HG02763 (cell line): ENCODE measurements around the gene HSPBP1.
"Not testable (repeated sequence)": the region's sequence is repeated elsewhere in the genome, so short reads cannot be mapped to it uniquely, and the experiment has no call there.

ENCODE experiments used
- ATAC-seq: cut with Tn5 transposase; IDR thresholded peaks from one replicate; pipeline ENCODE4 v1.9.1; 2021; ENCODE audit warnings: mild to moderate bottlenecking, moderate library complexity; ENCODE audit not compliant: unreplicated experiment

Gene HSPBP1

GRCh38 chr19:55241143-55241934 lies 38.6 kb downstream of the HSPBP1 start:
- ATAC-seq, result no peak

- no peak for ATAC-seq
Observed at GRCh38 chr19:55240713-55241020, 39.2 kb downstream of the HSPBP1 start.

GRCh38 chr19:55239004-55239403 lies 40.9 kb downstream of the HSPBP1 start:
- ATAC-seq, result no peak

- no peak for ATAC-seq
Observed at GRCh38 chr19:55238030-55238429, 41.9 kb downstream of the HSPBP1 start.

GRCh38 chr19:55232986-55233385 lies 46.9 kb downstream of the HSPBP1 start:
- no peak for ATAC-seq

GRCh38 chr19:55232286-55232602 lies 47.7 kb downstream of the HSPBP1 start:
- no peak for ATAC-seq

- no peak for ATAC-seq
Observed at GRCh38 chr19:55231391-55232285, 48.3 kb downstream of the HSPBP1 start.

- ATAC-seq, result no peak
Observed at GRCh38 chr19:55230780-55231179, 49.1 kb downstream of the HSPBP1 start.

- no peak for ATAC-seq
Observed at GRCh38 chr19:55230329-55230728, 49.6 kb downstream of the HSPBP1 start.

- no peak for ATAC-seq
Observed at GRCh38 chr19:55229789-55230182, 50.1 kb downstream of the HSPBP1 start.

GRCh38 chr19:55229145-55229788 lies 50.6 kb downstream of the HSPBP1 start:
- ATAC-seq, result no peak

GRCh38 chr19:55228403-55229031 lies 51.4 kb downstream of the HSPBP1 start, which contains the start of gene TMEM86B:
TSS of gene TMEM86B (minus strand) at chr19:55228763. CDS start at chr19:55228741, 22 bp downstream.
- ATAC-seq, result no peak

GRCh38 chr19:55228015-55228391 lies 51.9 kb downstream of the HSPBP1 start:
- no peak for ATAC-seq

GRCh38 chr19:55227241-55228014 lies 52.5 kb downstream of the HSPBP1 start:
- ATAC-seq, result no peak

GRCh38 chr19:55226788-55227187 lies 53.1 kb downstream of the HSPBP1 start:
- no peak for ATAC-seq

GRCh38 chr19:55226273-55226672 lies 53.6 kb downstream of the HSPBP1 start:
- ATAC-seq, result no peak

- ATAC-seq, result no peak
Observed at GRCh38 chr19:55225415-55225958, 54.4 kb downstream of the HSPBP1 start.

GRCh38 chr19:55224679-55225414 lies 55.1 kb downstream of the HSPBP1 start:
- not testable (repeated sequence) for ATAC-seq

GRCh38 chr19:55224038-55224665 lies 55.8 kb downstream of the HSPBP1 start:
- no peak for ATAC-seq
